GM23338 (cell line): ENCODE results near the gene NCDN. TPM values are rescaled to one million over a fixed set of nuclear protein-coding genes. Genes with fewer than 3 reads are reported as not detected.

Experiments
- ATAC-seq: fragments of 200-7000 bp; cut with Tn5 transposase; 3 replicates; pipeline ENCODE4 v1.9.1; 2020
- DNase-seq: peaks from one replicate; pipeline ENCODE4 v3.0.0-alpha.2; 2015; ENCODE audit warnings: low spot score
- H2AFZ ChIP-seq: fragments of 200-600 bp; sonication (generic); 2 replicates; pipeline ENCODE4 v1.8.0; 2016; ENCODE audit warnings: antibody characterized with exemption, mild to moderate bottlenecking, moderate library complexity
- H3F3A ChIP-seq: fragments of 200-600 bp; sonication (generic); replicated peaks from 2 replicates; pipeline ENCODE4 v1.8.0; 2017; ENCODE audit warnings: antibody characterized with exemption, mixed run types, low read depth
- H3K27ac ChIP-seq: fragments of 200-600 bp; sonication (generic); 2 replicates; pipeline ENCODE4 v1.6.1; 2016; ENCODE audit warnings: low read depth
- H3K27me3 ChIP-seq: fragments of 200-600 bp; sonication (generic); 2 replicates; pipeline ENCODE4 v1.8.0; 2016; ENCODE audit warnings: mild to moderate bottlenecking, mixed run types, moderate library complexity; ENCODE audit not compliant: insufficient read depth
- H3K36me3 ChIP-seq: fragments of 200-600 bp; sonication (generic); 2 replicates; pipeline ENCODE4 v1.8.0; 2016; ENCODE audit warnings: mild to moderate bottlenecking; ENCODE audit not compliant: insufficient read depth
- H3K4me1 ChIP-seq: fragments of 200-600 bp; sonication (generic); 2 replicates; pipeline ENCODE4 v1.8.0; 2016; ENCODE audit warnings: mild to moderate bottlenecking, moderate library complexity; ENCODE audit not compliant: insufficient read depth
- H3K4me2 ChIP-seq: fragments of 200-600 bp; sonication (generic); 2 replicates; pipeline ENCODE4 v1.7.1; 2017; ENCODE audit warnings: mixed run types
- H3K4me3 ChIP-seq: fragments of 200-600 bp; sonication (generic); 2 replicates; pipeline ENCODE4 v1.6.1; 2016; ENCODE audit warnings: mixed run types
- H3K79me2 ChIP-seq: fragments of 200-600 bp; sonication (generic); replicated peaks from 2 replicates; pipeline ENCODE4 v1.8.0; 2017; ENCODE audit warnings: mild to moderate bottlenecking; ENCODE audit not compliant: insufficient read depth
- H3K9me2 ChIP-seq: fragments of 200-600 bp; sonication (generic); 2 replicates; pipeline ENCODE4 v1.8.0; 2017; ENCODE audit not compliant: insufficient read depth
- H4K20me1 ChIP-seq: fragments of 200-600 bp; sonication (generic); replicated peaks from 2 replicates; pipeline ENCODE4 v1.8.0; 2017; ENCODE audit warnings: mild to moderate bottlenecking; ENCODE audit not compliant: insufficient read depth
- H3K27ac Mint-ChIP-seq: 2 replicates; pipeline ENCODE4 v1.8.0; 2020; ENCODE audit warnings: inconsistent platforms, mild to moderate bottlenecking, moderate library complexity, mixed read lengths
- H3K27me3 Mint-ChIP-seq: 3 replicates; pipeline ENCODE4 v1.8.0; 2022; ENCODE audit warnings: low read depth, mild to moderate bottlenecking, moderate library complexity, mixed read lengths, inconsistent platforms; ENCODE audit not compliant: insufficient read depth, poor library complexity
- H3K36me3 Mint-ChIP-seq: 3 replicates; pipeline ENCODE4 v1.8.0; 2021; ENCODE audit warnings: low read depth, mild to moderate bottlenecking, inconsistent platforms, moderate library complexity, mixed read lengths
- H3K4me1 Mint-ChIP-seq: 3 replicates; pipeline ENCODE4 v1.8.0; 2020; ENCODE audit warnings: mild to moderate bottlenecking, inconsistent platforms, mixed read lengths
- H3K4me3 Mint-ChIP-seq: 3 replicates; pipeline ENCODE4 v1.8.0; 2021; ENCODE audit warnings: moderate library complexity, mild to moderate bottlenecking, inconsistent platforms, mixed read lengths
- H3K9me3 Mint-ChIP-seq: 3 replicates; pipeline ENCODE4 v1.8.0; 2020; ENCODE audit warnings: moderate library complexity, mild to moderate bottlenecking, inconsistent platforms, mixed read lengths
- CREB1 ChIP-seq: fragments of 250-450 bp; sonication (Bioruptor Pico); IDR thresholded peaks from 2 replicates; pipeline ENCODE4 v1.5.0; 2020; ENCODE audit warnings: low read depth, mild to moderate bottlenecking, moderate library complexity
- CTCF ChIP-seq, 2 experiments: fragments of 200-600 bp in 1 of 2; sonication (generic) in 1 of 2; conservative IDR thresholded peaks; 2 replicates each; pipeline versions ENCODE4 v1.5.1 to v1.6.1; 2016 to 2017; ENCODE audit warnings: antibody characterized with exemption in 2 of 2, low read depth in 2 of 2, mild to moderate bottlenecking in 2 of 2, moderate library complexity in 1 of 2
- EZH2 ChIP-seq: fragments of 200-600 bp; sonication (generic); IDR thresholded peaks from one replicate; pipeline ENCODE4 v1.8.0; 2017; ENCODE audit warnings: antibody characterized with exemption, mild to moderate bottlenecking, low read depth; ENCODE audit not compliant: unreplicated experiment
- EZH2phosphoT487 ChIP-seq: fragments of 200-600 bp; sonication (generic); IDR thresholded peaks from one replicate; pipeline ENCODE4 v1.8.1; 2018; ENCODE audit warnings: antibody characterized with exemption; ENCODE audit not compliant: unreplicated experiment
- JUNB ChIP-seq: IDR thresholded peaks from one replicate; pipeline ENCODE4 v1.6.1; 2016; ENCODE audit warnings: antibody characterized with exemption; ENCODE audit not compliant: unreplicated experiment
- NANOG ChIP-seq: IDR thresholded peaks from 2 replicates; pipeline ENCODE4 v1.6.1; 2016; ENCODE audit warnings: antibody characterized with exemption, borderline replicate concordance
- POLR2AphosphoS5 ChIP-seq: IDR thresholded peaks from 2 replicates; pipeline ENCODE4 v1.6.1; 2016; ENCODE audit warnings: antibody characterized with exemption, low read depth
- REST ChIP-seq: IDR thresholded peaks from one replicate; pipeline ENCODE4 v1.6.1; 2018; ENCODE audit warnings: antibody characterized with exemption; ENCODE audit not compliant: unreplicated experiment
- STAT1 ChIP-seq: IDR thresholded peaks from one replicate; pipeline ENCODE4 v1.6.1; 2016; ENCODE audit warnings: antibody characterized with exemption; ENCODE audit not compliant: unreplicated experiment
- ZNF114 ChIP-seq: fragments of 250-450 bp; sonication (Bioruptor Pico); IDR thresholded peaks from 2 replicates; pipeline ENCODE4 v1.5.0; 2020; ENCODE audit warnings: mild to moderate bottlenecking, moderate library complexity
- ZNF331 ChIP-seq: fragments of 250-450 bp; sonication (Bioruptor Pico); IDR thresholded peaks from 2 replicates; pipeline ENCODE4 v1.5.0; 2020; ENCODE audit warnings: low read depth, mild to moderate bottlenecking, moderate library complexity
- polyA plus RNA-seq: library from polyadenylated mRNA; unstranded; fragments of >200 nt; fragmentation: Nextera tagmentation; extraction: Ambion mirVana; gene quantifications from 2 replicates; pipeline ENCODE4 v1.2.1, GENCODE V29; 2016
- total RNA-seq: library from RNA; depleted of rRNA; stranded (reverse); fragments of >200 nt; shearing (Covaris generic); gene quantifications from 2 replicates; pipeline ENCODE4 v1.2.3, GENCODE V29; 2014
- TF ChIP-seq, protein P1 (sequence below): IDR thresholded peaks from 2 replicates; pipeline ENCODE4 v1.6.1; 2016; ENCODE audit warnings: antibody characterized with exemption
- TF ChIP-seq, protein P2 (sequence below): fragments of 250-450 bp; sonication (Bioruptor Pico); IDR thresholded peaks from 2 replicates; pipeline ENCODE4 v1.5.0; 2020; ENCODE audit warnings: mild to moderate bottlenecking, moderate library complexity

Gene NCDN
- total and polyA plus RNA-seq, 2 experiments from 2014 or later = 13.2 to 44.2 TPM

DNA sequence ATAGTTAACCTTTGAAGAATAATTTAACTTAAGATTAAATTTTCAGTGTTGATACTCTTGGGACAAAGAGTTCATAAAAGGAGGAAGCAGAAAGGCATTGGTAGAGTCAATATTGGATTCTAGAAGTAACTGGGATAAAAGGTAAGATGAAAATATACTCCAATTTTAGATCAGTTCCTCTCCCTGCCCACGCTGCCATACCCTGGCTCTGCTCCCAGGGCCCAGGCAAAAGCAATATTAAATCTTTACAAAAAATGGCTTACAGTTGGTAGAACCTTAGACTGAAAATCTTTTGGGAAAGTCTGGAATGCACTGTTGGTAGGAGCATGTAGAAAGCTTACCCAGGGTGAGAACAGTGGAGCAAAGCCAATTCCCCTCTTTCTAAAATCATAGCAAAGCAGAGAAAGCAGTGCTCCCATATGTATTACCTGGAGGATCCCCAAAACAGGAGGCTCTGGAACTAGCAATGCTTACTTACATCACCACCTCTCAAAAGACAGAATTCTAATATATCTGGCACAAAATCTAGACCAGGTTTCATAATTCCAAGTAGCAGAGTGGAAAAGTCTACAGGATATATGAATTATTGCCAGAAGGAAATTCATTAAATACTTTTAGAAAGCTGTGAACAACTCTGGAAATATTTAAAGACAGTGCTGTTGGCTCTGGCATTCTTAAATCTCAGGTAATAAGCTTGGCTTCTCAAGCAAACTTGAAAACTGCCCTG, 24.9 kb upstream of the NCDN start:
- H3K4me1 Mint-ChIP-seq = peaks cover 37% of the 10 kb centered on the region
- Histone ChIP-seq H3K36me3 (peaks cover 12% of the 10 kb centered on the region), H3K27me3 (no peaks in the 10 kb centered on the region), H3K9me2 (no peaks in the 10 kb centered on the region), H3K4me1 (peaks cover 41% of the 10 kb centered on the region), H3K4me3 (no peak overlapping the region), H3K79me2 (peaks cover 56% of the 10 kb centered on the region), H3K4me2 (no peak overlapping the region), H4K20me1 (no peaks in the 10 kb centered on the region), H3K27ac (no peak overlapping the region), H3F3A (no peaks in the 10 kb centered on the region), H2AFZ (no peak overlapping the region)
- ATAC-seq = no peak
- no peak for TF ChIP-seq EZH2phosphoT487
- no peak for TF ChIP-seq NANOG
- no peak for TF ChIP-seq CTCF (conservative IDR thresholded peaks at IDR 0.05; ENCODE audit: low read depth in 2 of 2)
- TF ChIP-seq ZNF114 (CRISPR knock-in tag) = no peak
- TF ChIP-seq STAT1 = no peak
- TF ChIP-seq, protein P1, sequence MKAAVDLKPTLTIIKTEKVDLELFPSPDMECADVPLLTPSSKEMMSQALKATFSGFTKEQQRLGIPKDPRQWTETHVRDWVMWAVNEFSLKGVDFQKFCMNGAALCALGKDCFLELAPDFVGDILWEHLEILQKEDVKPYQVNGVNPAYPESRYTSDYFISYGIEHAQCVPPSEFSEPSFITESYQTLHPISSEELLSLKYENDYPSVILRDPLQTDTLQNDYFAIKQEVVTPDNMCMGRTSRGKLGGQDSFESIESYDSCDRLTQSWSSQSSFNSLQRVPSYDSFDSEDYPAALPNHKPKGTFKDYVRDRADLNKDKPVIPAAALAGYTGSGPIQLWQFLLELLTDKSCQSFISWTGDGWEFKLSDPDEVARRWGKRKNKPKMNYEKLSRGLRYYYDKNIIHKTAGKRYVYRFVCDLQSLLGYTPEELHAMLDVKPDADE = no peak
- TF ChIP-seq, protein P2, sequence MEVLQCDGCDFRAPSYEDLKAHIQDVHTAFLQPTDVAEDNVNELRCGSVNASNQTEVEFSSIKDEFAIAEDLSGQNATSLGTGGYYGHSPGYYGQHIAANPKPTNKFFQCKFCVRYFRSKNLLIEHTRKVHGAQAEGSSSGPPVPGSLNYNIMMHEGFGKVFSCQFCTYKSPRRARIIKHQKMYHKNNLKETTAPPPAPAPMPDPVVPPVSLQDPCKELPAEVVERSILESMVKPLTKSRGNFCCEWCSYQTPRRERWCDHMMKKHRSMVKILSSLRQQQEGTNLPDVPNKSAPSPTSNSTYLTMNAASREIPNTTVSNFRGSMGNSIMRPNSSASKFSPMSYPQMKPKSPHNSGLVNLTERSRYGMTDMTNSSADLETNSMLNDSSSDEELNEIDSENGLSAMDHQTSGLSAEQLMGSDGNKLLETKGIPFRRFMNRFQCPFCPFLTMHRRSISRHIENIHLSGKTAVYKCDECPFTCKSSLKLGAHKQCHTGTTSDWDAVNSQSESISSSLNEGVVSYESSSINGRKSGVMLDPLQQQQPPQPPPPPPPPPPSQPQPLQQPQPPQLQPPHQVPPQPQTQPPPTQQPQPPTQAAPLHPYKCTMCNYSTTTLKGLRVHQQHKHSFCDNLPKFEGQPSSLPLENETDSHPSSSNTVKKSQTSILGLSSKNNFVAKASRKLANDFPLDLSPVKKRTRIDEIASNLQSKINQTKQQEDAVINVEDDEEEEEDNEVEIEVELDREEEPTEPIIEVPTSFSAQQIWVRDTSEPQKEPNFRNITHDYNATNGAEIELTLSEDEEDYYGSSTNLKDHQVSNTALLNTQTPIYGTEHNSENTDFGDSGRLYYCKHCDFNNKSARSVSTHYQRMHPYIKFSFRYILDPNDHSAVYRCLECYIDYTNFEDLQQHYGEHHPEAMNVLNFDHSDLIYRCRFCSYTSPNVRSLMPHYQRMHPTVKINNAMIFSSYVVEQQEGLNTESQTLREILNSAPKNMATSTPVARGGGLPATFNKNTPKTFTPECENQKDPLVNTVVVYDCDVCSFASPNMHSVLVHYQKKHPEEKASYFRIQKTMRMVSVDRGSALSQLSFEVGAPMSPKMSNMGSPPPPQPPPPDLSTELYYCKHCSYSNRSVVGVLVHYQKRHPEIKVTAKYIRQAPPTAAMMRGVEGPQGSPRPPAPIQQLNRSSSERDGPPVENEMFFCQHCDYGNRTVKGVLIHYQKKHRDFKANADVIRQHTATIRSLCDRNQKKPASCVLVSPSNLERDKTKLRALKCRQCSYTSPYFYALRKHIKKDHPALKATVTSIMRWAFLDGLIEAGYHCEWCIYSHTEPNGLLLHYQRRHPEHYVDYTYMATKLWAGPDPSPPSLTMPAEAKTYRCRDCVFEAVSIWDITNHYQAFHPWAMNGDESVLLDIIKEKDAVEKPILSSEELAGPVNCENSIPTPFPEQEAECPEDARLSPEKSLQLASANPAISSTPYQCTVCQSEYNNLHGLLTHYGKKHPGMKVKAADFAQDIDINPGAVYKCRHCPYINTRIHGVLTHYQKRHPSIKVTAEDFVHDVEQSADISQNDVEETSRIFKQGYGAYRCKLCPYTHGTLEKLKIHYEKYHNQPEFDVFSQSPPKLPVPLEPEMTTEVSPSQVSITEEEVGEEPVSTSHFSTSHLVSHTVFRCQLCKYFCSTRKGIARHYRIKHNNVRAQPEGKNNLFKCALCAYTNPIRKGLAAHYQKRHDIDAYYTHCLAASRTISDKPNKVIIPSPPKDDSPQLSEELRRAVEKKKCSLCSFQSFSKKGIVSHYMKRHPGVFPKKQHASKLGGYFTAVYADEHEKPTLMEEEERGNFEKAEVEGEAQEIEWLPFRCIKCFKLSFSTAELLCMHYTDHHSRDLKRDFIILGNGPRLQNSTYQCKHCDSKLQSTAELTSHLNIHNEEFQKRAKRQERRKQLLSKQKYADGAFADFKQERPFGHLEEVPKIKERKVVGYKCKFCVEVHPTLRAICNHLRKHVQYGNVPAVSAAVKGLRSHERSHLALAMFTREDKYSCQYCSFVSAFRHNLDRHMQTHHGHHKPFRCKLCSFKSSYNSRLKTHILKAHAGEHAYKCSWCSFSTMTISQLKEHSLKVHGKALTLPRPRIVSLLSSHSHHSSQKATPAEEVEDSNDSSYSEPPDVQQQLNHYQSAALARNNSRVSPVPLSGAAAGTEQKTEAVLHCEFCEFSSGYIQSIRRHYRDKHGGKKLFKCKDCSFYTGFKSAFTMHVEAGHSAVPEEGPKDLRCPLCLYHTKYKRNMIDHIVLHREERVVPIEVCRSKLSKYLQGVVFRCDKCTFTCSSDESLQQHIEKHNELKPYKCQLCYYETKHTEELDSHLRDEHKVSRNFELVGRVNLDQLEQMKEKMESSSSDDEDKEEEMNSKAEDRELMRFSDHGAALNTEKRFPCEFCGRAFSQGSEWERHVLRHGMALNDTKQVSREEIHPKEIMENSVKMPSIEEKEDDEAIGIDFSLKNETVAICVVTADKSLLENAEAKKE = no peak
- no peak for TF ChIP-seq CREB1 (CRISPR knock-in tag)
- no peak for TF ChIP-seq ZNF331 (CRISPR knock-in tag)
- TF ChIP-seq JUNB = no peak
- TF ChIP-seq REST = no peak
- TF ChIP-seq POLR2AphosphoS5 = no peak
- TF ChIP-seq EZH2 = no peak
- H3K4me3 Mint-ChIP-seq = no peak overlapping the region
- no peak overlapping the region for H3K27ac Mint-ChIP-seq
- H3K9me3 Mint-ChIP-seq = peaks cover 28% of the 10 kb centered on the region; the same call in 2 of the 3 replicates
- DNase-seq = no peak
- peaks cover 59% of the 10 kb centered on the region for H3K36me3 Mint-ChIP-seq
- peaks cover 3% of the 10 kb centered on the region for H3K27me3 Mint-ChIP-seq
